K562 (cell line): ENCODE results near the gene CRKL. TPM values are rescaled to one million over a fixed set of nuclear protein-coding genes. Genes with fewer than 3 reads are reported as not detected.

Source experiments
- CHCHD3 ChIP-seq: fragments of 250-450 bp; sonication (Bioruptor Pico); IDR thresholded peaks from 2 replicates; pipeline ENCODE4 v2.1.2; 2022; ENCODE audit warnings: mild to moderate bottlenecking
- FIP1L1 ChIP-seq: fragments of 200-400 bp; formaldehyde crosslinking; IDR thresholded peaks from 2 replicates; pipeline ENCODE4 v1.6.1; 2018; ENCODE audit warnings: mild to moderate bottlenecking, low read depth, low read length; ENCODE audit not compliant: poor library complexity, severe bottlenecking
- GTF2E2 ChIP-seq: fragments of 200-800 bp; sonication (Bioruptor generic); IDR thresholded peaks from 2 replicates; pipeline ENCODE4 v1.6.1; 2016; ENCODE audit warnings: missing genetic modification characterization, missing compliant biosample characterization
- LCOR ChIP-seq: sonication (generic); formaldehyde crosslinking; IDR thresholded peaks from 2 replicates; pipeline ENCODE4 v1.8.0; 2022; ENCODE audit warnings: mild to moderate bottlenecking, missing genetic modification reagents
- MXD1 ChIP-seq: fragments of 250-450 bp; sonication (Bioruptor Pico); IDR thresholded peaks from 2 replicates; pipeline ENCODE4 v1.8.0; 2021; ENCODE audit warnings: borderline replicate concordance, mild to moderate bottlenecking, moderate library complexity; ENCODE audit not compliant: poor library complexity, severe bottlenecking
- NEUROD1 ChIP-seq: fragments of 150-350 bp; IDR thresholded peaks from 2 replicates; pipeline ENCODE4 v1.6.1; 2014; ENCODE audit warnings: borderline replicate concordance, low read length, low read depth; ENCODE audit not compliant: partially characterized antibody
- REST ChIP-seq, 2 experiments: fragments of 450-650 bp; formaldehyde crosslinking in 1 of 2; IDR thresholded peaks; 2 replicates each; pipeline versions ENCODE4 v1.4.0 to v1.6.1; 2014 to 2020; ENCODE audit warnings: mild to moderate bottlenecking in 2 of 2, borderline replicate concordance in 1 of 2, low read depth in 1 of 2
- TSC22D4 ChIP-seq: fragments of 450-650 bp; IDR thresholded peaks from 2 replicates; pipeline ENCODE4 v1.6.1; 2016; ENCODE audit warnings: missing genetic modification characterization, missing biosample characterization, control low read depth
- XRCC3 ChIP-seq: fragments of 450-650 bp; IDR thresholded peaks from 2 replicates; pipeline ENCODE4 v1.6.1; 2017; ENCODE audit warnings: mild to moderate bottlenecking, moderate library complexity
- ZBTB33 ChIP-seq: sonication (generic); formaldehyde crosslinking; IDR thresholded peaks from 2 replicates; pipeline ENCODE4 v1.8.1; 2023; ENCODE audit warnings: mild to moderate bottlenecking, missing genetic modification reagents
- ZBTB8A ChIP-seq: fragments of 450-650 bp; IDR thresholded peaks from 2 replicates; pipeline ENCODE4 v1.6.1; 2018; ENCODE audit warnings: mild to moderate bottlenecking, moderate library complexity; ENCODE audit not compliant: partially characterized antibody
- ZNF124 ChIP-seq: sonication (generic); formaldehyde crosslinking; IDR thresholded peaks from 2 replicates; pipeline ENCODE4 v1.8.1; 2022; ENCODE audit warnings: missing genetic modification reagents
- ZNF143 ChIP-seq: sonication (generic); formaldehyde crosslinking; IDR thresholded peaks from 2 replicates; pipeline ENCODE4 v1.9.0; 2022; ENCODE audit warnings: mild to moderate bottlenecking, missing genetic modification reagents
- ZNF23 ChIP-seq: fragments of 250-450 bp; sonication (Bioruptor Pico); IDR thresholded peaks from 2 replicates; pipeline ENCODE4 v1.4.0; 2020; ENCODE audit warnings: mild to moderate bottlenecking
- ZNF274 ChIP-seq: IDR thresholded peaks from 2 replicates; pipeline ENCODE4 v1.6.1; 2011; ENCODE audit warnings: low read depth, mild to moderate bottlenecking, low read length, moderate library complexity, borderline replicate concordance
- polyA plus RNA-seq, 8 experiments: library from polyadenylated mRNA; depleted of rRNA in 4 of 8; stranded (reverse) in 5 of 8; unstranded in 3 of 8; fragments of >200 nt; fragmentation: Nextera tagmentation in 2 of 8; fragmentation: Illumina TruSeq in 1 of 8; extraction: Ambion mirVana in 2 of 8; extraction: Trizol in 1 of 8; gene quantifications; 2 replicates each; pipeline versions ENCODE4 v1.2.1 to v1.2.3, GENCODE V29; 2011 to 2014; ENCODE audit warnings: inconsistent platforms in 1 of 8, missing spikeins in 1 of 8
- total RNA-seq, 7 experiments: library from RNA; depleted of rRNA in 6 of 7; stranded (reverse); fragments of >200 nt in 6 of 7; fragmentation: Illumina TruSeq in 2 of 7; extraction: Trizol in 2 of 7; gene quantifications; 2 replicates each; pipeline versions ENCODE4 v1.2.1 to v1.2.3, GENCODE V29; 2011 to 2021; ENCODE audit warnings: low replicate concordance in 1 of 7

CRKL gene
- total and polyA plus RNA-seq, 9 of the 15 experiments (the other 6 are each of a cell fraction or from before 2014, with no cell fraction given): 100 to 263 (median 124) TPM

- peak; percentile 54; the same call in 1 of the 2 replicates for TF ChIP-seq ZNF143 (CRISPR knock-in tag)
- no peak for TF ChIP-seq TSC22D4
- TF ChIP-seq ZNF124 (CRISPR knock-in tag): no peak
- no peak for TF ChIP-seq ZBTB8A
- peak; percentile 91 for TF ChIP-seq ZBTB33 (CRISPR knock-in tag)
- TF ChIP-seq LCOR (CRISPR knock-in tag): no peak; the same call in none of the 2 replicates
- peak; percentile 66 for TF ChIP-seq NEUROD1
- TF ChIP-seq XRCC3: no peak
- no peak for TF ChIP-seq ZNF274
- TF ChIP-seq GTF2E2 (tag): 0 out of 2 replicates have a peak, but pooled peaks have one; percentile 7
- peak; percentile 51; the same call in 1 of the 2 replicates for TF ChIP-seq ZNF23 (CRISPR knock-in tag)
- TF ChIP-seq REST (IDR thresholded peaks at IDR 0.05; ENCODE audit: borderline replicate concordance): peak; percentile 98
- peak; percentile 91 for TF ChIP-seq REST (CRISPR knock-in tag; IDR thresholded peaks at IDR 0.05; ENCODE audit: low read depth)
- TF ChIP-seq CHCHD3 (CRISPR knock-in tag): no peak
- peak; percentile 1 for TF ChIP-seq MXD1 (CRISPR knock-in tag)
- TF ChIP-seq FIP1L1: no peak
These were observed 31.5 kb upstream of the CRKL start (continued) for GRCh38 chr22:20885557-20886323.
